Right lobe of liver (tissue), 4 donors: ENCODE measurements around the gene CSH2.

Experiments used
- CTCF ChIP-seq, 4 donors: fragments of 200-600 bp in 3 of 4; fragments of 450-650 bp in 1 of 4; IDR thresholded peaks; one replicate each; pipeline versions ENCODE4 v1.5.1 to v1.8.0; 2016 to 2022; ENCODE audit warnings: antibody characterized with exemption in 4 of 4, mild to moderate bottlenecking in 2 of 4
- POLR2A ChIP-seq: fragments of 450-650 bp; IDR thresholded peaks from one replicate; pipeline ENCODE4 v1.6.1; 2017; ENCODE audit warnings: antibody characterized with exemption, mild to moderate bottlenecking
- donor health status: DM: no; HTN: no; CAD: no.
- donor health status: DM: no; HTN: no; CAD: no.
- donor health status: DM: no; HTN: yes; CAD: no.

GRCh38 chr17:63836811-63837210 lies 36.7 kb downstream of the CSH2 start:
- TF ChIP-seq CTCF (IDR thresholded peaks at IDR 0.05) = no peak
- no peak for TF ChIP-seq POLR2A
